GDM1 (cell line): ENCODE measurements around the gene OLFM3.

ENCODE experiments used
- DNase-seq: peaks from one replicate; lab custom pipeline; 2025; lab: John Stamatoyannopoulos, UW

The OLFM3 gene

DNA sequence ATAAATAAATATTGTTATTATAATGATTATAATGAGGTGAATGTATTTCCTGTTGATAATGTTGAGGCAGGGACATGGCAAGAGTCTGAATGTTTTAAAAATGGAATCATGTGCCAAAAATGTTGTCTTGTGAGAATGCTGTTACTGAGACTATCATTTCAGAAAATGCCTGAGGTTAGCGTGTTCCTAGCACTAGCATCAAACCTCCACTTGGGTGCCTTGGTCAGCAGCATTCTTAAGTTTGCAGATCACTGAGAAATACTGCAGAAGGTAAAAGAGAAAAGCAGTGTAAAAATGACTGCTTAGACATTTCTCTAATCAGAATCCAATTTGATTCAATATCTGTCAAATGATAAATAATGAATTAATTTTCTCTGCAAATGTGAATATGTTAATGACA is 50.8 kb downstream of the OLFM3 start:
- DNase-seq: no peak

DNA sequence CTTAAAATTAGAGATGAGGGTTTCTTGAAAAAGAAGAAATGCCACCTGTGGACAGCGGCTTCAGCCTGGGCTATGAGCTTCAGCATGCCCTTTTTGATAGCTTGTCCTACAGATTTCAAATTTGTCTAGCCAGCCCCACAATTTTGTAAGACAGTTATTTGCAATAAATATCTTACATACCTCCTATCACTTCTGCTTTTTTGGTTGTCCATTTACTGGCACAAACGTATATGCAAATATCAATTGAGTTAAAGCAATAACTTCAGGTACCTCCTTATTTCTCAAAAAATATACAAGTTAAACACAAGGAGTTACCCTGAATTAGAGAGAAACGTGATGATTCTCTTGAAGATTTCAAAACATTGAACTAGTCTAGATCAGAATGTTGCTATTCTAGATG is 53.5 kb downstream of the OLFM3 start:
- no peak for DNase-seq

GRCh38 chr1:101942516-101943193 is 54.1 kb downstream of the OLFM3 start:
- DNase-seq: no peak

DNA sequence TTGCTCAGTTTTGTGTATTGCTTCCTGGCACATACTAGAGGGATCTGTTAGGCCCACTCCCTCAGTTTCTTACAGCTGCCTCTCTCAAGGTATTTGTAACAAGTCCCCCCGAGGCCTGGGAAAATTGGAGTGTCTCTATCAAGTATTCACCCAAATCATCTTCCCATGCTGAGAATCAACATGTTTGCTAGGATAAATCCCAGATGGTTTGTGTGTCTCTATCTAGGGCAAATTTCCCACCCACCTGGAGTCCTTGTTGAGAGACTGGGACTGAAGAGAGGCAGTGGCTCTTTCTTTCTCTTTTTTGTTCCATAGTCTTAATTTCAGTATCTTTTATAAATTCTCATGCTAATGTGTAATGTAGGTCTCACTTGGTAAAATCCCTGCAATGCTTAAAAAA is 58.0 kb downstream of the OLFM3 start:
- DNase-seq: no peak

DNA sequence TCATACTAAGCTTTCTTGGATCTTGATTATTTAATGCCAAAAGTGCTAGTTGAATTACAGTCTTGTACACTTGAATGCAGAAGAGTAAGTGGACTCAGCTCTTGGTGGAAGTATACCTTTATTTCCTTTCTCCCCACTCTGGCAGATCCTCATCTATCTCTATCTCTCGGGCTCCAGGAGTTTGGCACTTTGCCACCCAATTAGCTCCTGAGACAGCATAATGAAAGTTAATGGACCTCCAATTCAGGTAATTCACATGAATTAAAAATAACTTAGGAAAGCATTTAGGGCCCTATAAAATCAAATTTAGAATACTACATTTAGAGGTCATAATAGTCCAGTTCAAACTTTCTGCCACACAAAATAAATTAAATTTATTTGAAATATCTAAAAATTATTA is 67.4 kb downstream of the OLFM3 start:
- no peak for DNase-seq

DNA sequence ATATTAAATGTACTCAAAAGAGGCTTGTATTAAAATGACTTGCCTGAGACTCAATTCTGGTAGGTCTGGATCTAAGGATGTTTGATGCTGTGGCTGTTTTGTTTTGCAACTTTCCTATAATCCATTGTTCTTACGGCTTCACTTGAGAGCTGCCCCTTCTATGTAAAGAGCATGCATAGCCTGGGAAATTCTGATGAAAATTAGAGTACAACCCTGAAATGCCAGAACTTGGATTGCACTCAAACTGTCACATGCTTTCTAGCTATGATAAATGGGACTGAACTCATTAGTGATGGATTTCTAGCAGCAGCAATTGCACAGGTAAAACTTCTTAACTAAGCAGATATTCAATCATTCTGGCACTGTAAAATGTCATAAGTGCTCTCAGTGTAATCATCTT is 67.9 kb downstream of the OLFM3 start:
- no peak for DNase-seq

DNA sequence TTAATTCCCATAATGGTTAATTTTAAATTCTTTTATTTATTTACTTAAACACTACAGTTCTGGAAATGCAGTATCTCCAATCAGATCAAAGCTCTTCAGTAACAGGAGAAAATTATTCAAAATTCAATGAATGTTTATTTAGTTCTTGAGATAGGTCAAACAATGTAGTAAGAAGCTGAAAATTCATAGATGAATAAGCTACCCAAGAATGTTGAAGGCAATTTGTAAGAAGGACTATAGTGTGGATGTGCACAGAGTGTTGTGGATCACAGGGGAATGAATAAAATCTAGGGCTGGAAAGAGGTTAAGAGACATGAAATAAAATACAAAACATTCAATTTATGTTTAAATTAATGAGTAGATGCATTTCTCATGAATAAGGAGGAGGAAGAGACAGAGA is 72.0 kb downstream of the OLFM3 start:
- no peak for DNase-seq

DNA sequence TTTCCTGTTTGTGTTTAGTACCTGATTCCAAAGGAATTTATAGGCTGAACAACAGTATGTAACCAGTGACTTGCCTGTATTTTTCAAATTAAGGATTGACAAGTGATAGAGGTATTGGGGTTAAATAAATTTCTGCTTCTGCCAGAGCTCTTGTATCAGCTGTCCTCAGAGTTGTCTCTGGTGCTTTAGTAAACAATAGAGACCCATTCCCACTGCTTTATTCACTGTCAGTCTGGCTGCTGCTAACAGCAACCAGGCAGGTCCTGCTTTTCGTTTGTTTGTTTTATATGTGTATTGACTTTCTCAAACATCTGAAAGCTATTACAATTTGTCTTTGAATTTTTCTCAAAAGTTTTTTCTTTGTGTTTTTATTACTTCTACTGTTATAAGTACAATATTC is 76.1 kb downstream of the OLFM3 start:
- no peak for DNase-seq

DNA sequence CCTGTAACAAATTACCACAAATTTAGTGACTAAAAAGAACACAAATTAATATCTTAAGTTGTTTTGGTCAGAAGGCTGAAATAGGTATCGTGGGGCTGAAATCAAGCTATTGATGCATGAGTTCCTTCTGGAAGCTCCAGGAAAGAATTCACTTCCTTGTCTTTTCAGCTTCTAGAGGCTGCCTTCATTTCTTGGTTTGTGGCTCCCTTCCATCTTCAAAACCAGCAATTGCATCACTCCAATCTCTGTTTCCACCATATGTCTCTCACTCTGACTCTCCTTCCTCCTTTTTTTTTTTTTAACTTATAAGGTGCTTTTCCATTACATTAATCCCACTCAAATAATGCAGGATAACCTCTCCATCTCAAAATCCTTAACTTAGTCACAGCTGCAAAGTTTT is 78.4 kb downstream of the OLFM3 start:
- DNase-seq: no peak

GRCh38 chr1:101915597-101915996 is 81.1 kb downstream of the OLFM3 start:
- no peak for DNase-seq

- no peak for DNase-seq
These were observed 82.1 kb downstream of the OLFM3 start for GRCh38 chr1:101914473-101915242.

DNA sequence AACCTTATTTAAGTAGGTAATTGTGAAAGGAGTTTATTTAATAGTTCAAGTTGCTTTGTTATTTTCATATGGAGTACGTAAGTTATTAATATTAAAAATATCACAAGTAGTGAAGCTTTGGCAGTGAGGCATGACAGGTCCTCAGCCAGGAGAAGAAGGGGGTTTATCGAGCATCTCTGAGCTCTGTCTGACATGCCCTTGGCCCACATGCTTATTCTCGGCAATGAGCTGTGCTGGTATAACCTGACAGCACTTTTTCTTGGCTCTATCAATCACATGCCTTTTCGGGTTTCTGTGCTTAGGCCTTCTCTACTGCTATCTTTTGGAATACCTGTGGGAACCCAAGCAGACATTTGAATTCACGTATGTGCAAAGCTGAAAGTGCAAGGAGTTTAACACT is 84.8 kb downstream of the OLFM3 start:
- no peak for DNase-seq

DNA sequence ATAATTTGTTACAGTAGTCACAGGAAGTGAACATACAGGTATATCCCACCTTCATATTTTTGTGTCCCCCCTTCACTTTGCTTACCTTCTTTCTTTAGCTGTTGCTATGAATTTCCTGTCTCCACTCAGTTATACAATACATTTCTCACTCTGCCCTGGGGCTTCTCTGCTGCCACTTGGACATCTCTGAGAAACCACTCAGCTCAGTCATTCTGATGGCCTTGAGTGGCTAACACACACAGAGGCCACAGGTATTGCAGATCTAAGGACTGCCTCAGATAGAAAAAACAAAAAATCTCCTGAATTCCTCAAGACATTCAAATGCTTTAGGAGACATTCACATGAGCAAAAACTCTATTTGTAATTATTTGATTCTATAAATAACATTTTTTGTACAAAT is 87.7 kb downstream of the OLFM3 start:
- no peak for DNase-seq

GRCh38 chr1:101907264-101907663 is 89.5 kb downstream of the OLFM3 start:
- DNase-seq: no peak

DNA sequence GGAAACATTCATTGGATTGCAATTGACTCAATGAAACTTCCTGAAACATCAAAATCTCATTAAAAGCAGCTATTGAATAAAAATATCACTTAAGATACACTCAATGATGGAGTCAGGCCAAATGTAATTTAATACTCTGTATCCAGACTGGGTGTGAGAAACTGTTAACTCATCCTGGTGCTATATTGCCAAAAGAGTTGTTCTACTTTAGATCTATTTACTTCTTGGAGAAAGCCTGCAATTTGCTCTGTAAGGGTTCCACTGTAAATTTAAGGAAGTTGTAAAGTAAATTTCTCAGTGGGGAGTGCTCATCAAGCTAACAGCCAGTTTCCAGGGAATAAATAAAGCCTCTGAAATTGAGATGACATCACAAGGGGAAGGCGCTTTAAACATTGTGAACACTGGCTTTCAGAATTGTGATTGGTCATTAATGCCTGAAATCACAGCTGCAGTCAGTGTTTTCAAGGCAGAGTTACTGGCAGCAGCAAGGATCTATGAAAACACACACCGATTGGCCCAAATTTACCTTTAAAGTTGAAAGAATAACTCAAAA is 91.4 kb downstream of the OLFM3 start:
- no peak for DNase-seq

DNA sequence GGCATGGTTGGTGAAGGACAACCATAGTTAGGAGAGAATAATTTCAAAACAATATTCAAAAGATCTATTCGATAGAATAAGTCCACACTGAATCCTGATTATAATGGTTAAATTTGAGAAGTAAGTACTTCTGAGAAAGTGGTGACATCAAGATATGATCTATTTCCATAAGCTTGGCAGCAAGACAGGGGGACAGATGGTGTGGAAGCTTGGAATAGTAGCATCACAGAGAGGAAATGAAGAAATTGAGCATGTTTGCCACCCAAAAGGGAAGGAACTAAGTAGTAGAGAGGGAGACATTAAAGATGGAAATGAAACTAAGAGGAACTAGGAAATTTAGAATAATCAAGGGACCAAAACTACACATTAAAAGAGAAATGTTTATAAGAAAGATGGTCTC is 94.5 kb downstream of the OLFM3 start:
- no peak for DNase-seq

DNA sequence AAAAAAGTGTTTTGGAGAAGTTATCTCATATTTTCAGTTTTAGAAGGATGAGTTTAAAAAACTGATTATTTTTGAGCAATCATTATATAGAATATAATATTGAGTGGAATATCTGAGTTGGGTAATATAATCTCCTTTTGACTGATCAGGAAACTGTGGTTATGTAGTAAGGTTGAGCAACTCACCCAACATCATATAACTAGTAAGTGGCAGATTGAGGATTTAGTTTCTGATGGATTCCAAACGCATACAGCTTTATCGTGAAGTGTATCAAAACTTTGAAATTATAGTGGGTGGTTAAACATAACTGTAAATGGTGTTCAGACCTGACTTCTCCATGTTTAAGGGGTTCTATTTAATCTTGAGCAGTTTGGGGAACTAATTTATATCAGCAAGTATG is 98.6 kb downstream of the OLFM3 start:
- no peak for DNase-seq

GRCh38 chr1:101884621-101885020 is 112.1 kb downstream of the OLFM3 start:
- DNase-seq: no peak

DNA sequence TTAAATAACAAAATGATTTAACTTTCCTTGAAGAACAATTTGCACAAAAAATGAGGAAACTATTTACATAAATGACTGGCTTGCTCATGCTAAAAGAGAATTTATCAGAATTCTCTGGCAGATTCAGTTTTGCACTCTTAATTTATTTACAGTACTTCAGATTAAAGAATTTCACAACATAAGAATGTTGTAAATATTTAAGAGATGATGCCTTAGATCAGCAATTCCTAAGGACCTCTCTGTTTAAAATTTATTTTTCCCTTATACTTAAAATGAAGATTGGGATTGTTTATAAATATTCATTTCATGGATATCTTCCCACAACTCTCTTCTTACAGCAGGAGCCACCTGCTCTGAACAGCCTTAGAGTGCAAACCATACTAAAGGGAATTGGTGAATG is 120.8 kb downstream of the OLFM3 start:
- DNase-seq: no peak

DNA sequence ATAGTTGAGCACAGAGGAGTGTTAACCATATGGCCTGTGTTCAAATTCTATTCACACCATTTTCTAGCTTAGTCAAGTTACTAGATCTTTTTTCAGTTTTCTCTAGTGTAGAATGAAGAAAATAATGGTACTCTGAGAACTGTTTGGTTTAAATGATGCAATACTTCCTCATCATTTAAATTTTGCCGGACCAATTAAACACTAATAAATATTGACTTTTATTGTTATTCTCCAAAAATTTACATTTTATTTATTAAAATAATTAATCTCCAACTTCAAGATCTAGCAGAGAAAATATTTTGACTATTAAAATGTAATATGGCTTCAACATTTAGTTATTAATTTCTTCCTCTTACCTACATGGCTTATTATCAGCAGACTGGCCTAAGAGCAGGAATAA is 123.1 kb downstream of the OLFM3 start:
- no peak for DNase-seq

GRCh38 chr1:101859941-101860340 is 136.8 kb downstream of the OLFM3 start:
- no peak for DNase-seq

GRCh38 chr1:101854271-101854670 is 142.5 kb downstream of the OLFM3 start:
- no peak for DNase-seq

DNA sequence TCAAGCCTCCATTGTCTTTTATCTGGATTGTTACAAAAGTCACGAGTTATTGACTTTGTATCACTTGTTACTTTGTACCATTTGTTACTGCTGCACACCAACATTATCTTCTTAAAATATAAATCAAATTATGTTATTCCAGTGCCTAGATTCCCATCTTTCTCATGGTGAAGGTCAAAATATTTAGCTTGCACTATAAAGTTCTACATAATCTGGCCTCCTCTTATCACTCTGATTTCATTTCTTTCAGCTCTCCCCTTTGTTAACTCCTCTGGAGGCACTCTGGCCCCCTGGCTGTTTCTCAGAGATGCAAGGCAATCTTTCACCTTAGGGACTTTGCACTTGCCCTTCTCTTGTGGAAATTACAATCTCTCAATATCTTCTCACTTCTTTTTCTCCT is 143.8 kb downstream of the OLFM3 start:
- no peak for DNase-seq

DNA sequence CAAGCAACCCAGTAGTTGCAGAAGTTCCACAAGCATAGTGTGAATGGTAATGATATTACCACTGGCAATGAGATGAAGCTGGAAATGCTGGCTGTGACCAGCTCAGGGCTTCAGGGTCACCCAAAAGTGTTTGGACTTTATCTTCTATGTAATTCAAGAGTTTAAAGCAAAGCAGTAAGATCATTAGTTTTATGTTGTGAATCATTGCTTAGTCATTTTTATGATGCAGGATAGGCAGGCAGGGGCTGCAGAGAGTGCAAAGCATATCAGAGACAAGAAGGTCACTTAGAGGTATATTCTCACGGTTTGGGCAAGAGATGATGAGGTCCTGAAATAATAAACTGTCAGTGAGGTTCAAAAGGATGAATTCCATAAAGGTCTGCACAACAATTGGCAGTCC is 147.4 kb downstream of the OLFM3 start:
- DNase-seq: no peak
